ENCODE data around the gene NKAPD1. TPM values are rescaled to one million over a fixed set of nuclear protein-coding genes. Genes with fewer than 3 reads are reported as not detected.
"Not testable (repeated sequence)": the region's sequence is repeated elsewhere in the genome, so short reads cannot be mapped to it uniquely, and the experiment has no call there.

The NKAPD1 gene, protein sequence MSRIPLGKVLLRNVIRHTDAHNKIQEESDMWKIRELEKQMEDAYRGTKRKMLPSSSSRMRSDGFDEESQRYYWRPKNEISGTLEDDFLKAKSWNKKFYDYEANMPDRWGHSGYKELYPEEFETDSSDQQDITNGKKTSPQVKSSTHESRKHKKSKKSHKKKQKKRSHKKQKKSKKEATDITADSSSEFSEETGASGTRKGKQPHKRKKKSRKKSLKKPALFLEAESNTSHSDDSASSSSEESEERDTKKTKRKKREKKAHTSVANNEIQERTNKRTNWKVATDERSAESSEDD
- total RNA-seq, result 20.6 TPM
- long read RNA-seq, partial matches to known transcripts, result 2 of 8 reads
- long read RNA-seq, other reads (novel, unspliced or antisense), result 2 of 8 reads

DNA sequence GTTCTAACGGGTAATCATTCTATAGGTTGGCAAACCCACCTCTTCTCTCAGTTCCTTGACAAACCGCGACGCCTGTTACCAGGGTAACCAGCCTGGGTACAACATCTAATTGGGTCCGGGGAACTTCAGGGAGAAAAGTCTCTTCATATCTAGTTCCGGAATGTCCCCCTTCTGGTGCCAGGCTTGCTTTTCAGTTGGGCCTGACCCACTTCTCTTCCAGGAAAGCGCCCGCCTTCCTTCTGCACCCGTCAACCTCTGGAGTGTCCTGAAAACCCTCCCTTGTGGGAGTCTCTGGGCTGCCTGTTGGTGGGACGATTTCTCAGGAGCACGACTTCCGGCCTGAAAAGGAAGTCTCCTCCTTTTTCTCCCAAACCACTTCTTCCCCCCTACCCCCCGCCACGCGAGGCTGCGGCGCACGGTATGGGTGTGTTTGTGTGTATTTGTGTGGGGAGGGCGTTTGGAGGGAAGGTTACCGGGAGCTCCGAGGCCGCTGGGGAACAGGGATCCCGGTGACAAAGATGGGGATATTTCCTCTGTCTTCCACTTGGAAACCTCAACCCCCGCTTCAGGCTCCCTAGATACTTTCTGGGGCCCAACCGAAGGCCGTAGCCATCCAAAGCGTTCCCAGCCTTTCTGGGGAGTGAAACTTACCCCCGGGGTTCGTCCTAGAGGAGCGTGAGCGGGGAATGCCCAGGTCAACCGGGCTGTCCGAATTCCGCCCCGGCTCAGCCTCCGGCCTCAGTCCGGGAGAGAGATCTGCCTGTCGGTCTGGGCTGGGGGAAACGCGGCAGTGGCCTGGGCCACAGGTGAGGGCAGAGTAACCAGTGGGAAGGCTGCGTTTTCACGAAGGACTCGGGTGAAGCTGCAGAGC is at the start of gene NKAPD1, which contains the start of gene PIH1D2:
Gene NKAPD1 (plus strand): TSS at position 359 of the 871 bp plus-strand sequence. CDS start 1,276 bp downstream, outside the sequence.
Gene PIH1D2 (minus strand): TSS at position 77 of the 871 bp plus-strand sequence. CDS start 843 bp downstream, outside the sequence.
- Histone ChIP-seq H3K4me1 (peaks cover 27% of the 10 kb centered on the region), H3K4me3 (peak within 1 kb of the TSS; percentile 88), H3K9me3 (no peaks in the 10 kb centered on the region), H3K27ac (peak within 1 kb of the TSS; percentile 93), H3K36me3 (peaks cover 38% of the 10 kb centered on the region), H3K27me3 (ENCODE audit: low read depth) (no peaks in the 10 kb centered on the region)
- TF ChIP-seq, protein P1, sequence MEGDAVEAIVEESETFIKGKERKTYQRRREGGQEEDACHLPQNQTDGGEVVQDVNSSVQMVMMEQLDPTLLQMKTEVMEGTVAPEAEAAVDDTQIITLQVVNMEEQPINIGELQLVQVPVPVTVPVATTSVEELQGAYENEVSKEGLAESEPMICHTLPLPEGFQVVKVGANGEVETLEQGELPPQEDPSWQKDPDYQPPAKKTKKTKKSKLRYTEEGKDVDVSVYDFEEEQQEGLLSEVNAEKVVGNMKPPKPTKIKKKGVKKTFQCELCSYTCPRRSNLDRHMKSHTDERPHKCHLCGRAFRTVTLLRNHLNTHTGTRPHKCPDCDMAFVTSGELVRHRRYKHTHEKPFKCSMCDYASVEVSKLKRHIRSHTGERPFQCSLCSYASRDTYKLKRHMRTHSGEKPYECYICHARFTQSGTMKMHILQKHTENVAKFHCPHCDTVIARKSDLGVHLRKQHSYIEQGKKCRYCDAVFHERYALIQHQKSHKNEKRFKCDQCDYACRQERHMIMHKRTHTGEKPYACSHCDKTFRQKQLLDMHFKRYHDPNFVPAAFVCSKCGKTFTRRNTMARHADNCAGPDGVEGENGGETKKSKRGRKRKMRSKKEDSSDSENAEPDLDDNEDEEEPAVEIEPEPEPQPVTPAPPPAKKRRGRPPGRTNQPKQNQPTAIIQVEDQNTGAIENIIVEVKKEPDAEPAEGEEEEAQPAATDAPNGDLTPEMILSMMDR (IDR thresholded peaks at IDR 0.05), result no peak
- intact Hi-C loops (cut with DNase I), result no loop called here
- DNase-seq (peak; percentile 77), ATAC-seq (peak; percentile 93 to 98)

GRCh38 chr11:112024773-112025678 is 49.1 kb upstream of the NKAPD1 start, which contains the start of gene DLAT:
Gene DLAT (plus strand): TSS chr11:112025408. CDS start chr11:112025473, 65 bp downstream.
- DNase-seq, result peak; percentile 93
- H3K9me3 ChIP-seq, result no peaks in the 10 kb centered on the region
- peak; percentile 96 to 97 for ATAC-seq
- H3K27me3 ChIP-seq (ENCODE audit: low read depth), result no peaks in the 10 kb centered on the region
- peaks cover 14% of the 10 kb centered on the region for H3K4me1 ChIP-seq
- H3K36me3 ChIP-seq, result peaks cover 30% of the 10 kb centered on the region
- intact Hi-C loops (cut with DNase I), result no loop called here
- TF ChIP-seq, protein P1 (IDR thresholded peaks at IDR 0.05), result no peak
- H3K4me3 ChIP-seq, result peak within 1 kb of the TSS; percentile 96
- peak within 1 kb of the TSS; percentile 92 for H3K27ac ChIP-seq

DNA sequence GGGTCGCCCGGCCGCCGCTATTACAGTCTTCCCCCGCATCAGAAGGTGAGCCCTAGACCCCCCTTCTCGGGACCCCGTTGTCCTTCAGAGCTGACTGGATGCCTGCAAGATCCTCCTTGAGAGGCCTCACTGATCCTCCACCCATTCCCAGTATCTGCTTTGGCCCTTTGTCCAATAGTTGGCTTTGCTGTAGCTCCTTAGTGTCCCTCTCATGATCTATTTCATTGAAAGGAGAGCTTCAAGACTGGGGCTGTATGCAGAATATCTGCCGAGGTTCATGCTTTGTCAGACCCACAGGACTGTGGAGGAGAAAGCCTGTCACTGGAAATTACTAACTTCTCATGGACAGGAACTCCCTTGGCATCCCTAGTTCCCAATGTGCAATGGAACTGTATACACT is 48.4 kb upstream of the NKAPD1 start:
- ATAC-seq, result peak; percentile 9 to 23
- no peak for DNase-seq

DNA sequence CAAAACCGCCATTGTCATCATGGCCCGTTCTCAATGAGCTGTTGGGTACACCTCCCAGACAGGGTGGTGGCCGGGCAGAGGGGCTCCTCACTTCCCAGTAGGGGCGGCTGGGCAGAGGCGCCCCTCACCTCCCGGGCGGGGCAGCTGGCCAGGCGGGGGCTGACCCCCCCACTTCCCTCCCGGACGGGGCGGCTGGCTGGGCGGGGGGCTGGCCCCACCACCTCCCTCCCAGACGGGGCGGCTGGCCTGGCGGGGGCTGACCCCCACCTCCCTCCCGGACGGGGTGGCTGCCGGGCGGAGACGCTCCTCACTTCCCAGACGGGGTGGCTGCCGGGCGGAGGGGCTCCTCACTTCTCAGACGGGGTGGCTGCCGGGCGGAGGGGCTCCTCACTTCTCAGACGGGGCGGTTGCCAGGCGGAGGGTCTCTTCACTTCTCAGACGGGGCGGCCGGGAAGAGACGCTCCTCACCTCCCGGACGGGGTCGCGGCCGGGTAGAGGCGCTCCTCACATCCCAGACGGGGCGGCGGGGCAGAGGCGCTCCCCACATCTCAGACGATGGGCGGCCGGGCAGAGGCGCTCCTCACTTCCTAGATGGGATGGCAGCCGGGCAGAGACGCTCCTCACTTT is 47.2 kb upstream of the NKAPD1 start:
- intact Hi-C loops (cut with DNase I); H3K27ac ChIP-seq; H3K27me3 ChIP-seq (ENCODE audit: low read depth); DNase-seq; ATAC-seq; H3K9me3 ChIP-seq; H3K4me3 ChIP-seq: not testable (repeated sequence)
- H3K36me3 ChIP-seq, result peaks cover 40% of the 10 kb centered on the region
- peaks cover 14% of the 10 kb centered on the region for H3K4me1 ChIP-seq

More for the DNA sequence above, 48.4 kb upstream of the NKAPD1 start:
- H3K27ac ChIP-seq, result peak overlapping the region; percentile 92
- intact Hi-C loops (cut with DNase I), result no loop called here
- TF ChIP-seq, protein P1 (IDR thresholded peaks at IDR 0.05), result no peak
- H3K9me3 ChIP-seq, result no peaks in the 10 kb centered on the region
- peaks cover 37% of the 10 kb centered on the region for H3K36me3 ChIP-seq
- peak overlapping the region; percentile 96 for H3K4me3 ChIP-seq
- H3K4me1 ChIP-seq, result peaks cover 14% of the 10 kb centered on the region
- no peaks in the 10 kb centered on the region for H3K27me3 ChIP-seq (ENCODE audit: low read depth)

GRCh38 chr11:112029460-112029859 is 44.6 kb upstream of the NKAPD1 start:
- no peak for ATAC-seq
- no peaks in the 10 kb centered on the region for H3K9me3 ChIP-seq
- intact Hi-C loops (cut with DNase I), result no loop called here
- H3K36me3 ChIP-seq, result peaks cover 65% of the 10 kb centered on the region
- no peak for DNase-seq
- no peaks in the 10 kb centered on the region for H3K27me3 ChIP-seq (ENCODE audit: low read depth)
- no peak overlapping the region for H3K4me3 ChIP-seq
- H3K4me1 ChIP-seq, result peaks cover 6% of the 10 kb centered on the region
- H3K27ac ChIP-seq, result no peak overlapping the region
- TF ChIP-seq, protein P1 (IDR thresholded peaks at IDR 0.05), result no peak
